ENCODE measurements around the gene CCKAR.
A peak's percentile ranks its signal among the peaks of the same experiment; 100 is the strongest.

The CCKAR gene

GRCh38 chr4:26489101-26489985 lies 941 bp downstream of the CCKAR start:
- no peak for DNase-seq

- no peak for DNase-seq
Measured at GRCh38 chr4:26485684-26486083, 4.6 kb downstream of the CCKAR start.

- DNase-seq = no peak
Measured at GRCh38 chr4:26484516-26484915, 5.8 kb downstream of the CCKAR start.

- no peak for DNase-seq
Measured at GRCh38 chr4:26484032-26484515, 6.2 kb downstream of the CCKAR start.

- DNase-seq = no peak
Measured at GRCh38 chr4:26482508-26483462, 7.5 kb downstream of the CCKAR start.

GRCh38 chr4:26478330-26478729 lies 12.0 kb downstream of the CCKAR start:
- DNase-seq = no peak

- no peak for DNase-seq
Measured at GRCh38 chr4:26476545-26476944, 13.7 kb downstream of the CCKAR start.

GRCh38 chr4:26475716-26476115 lies 14.6 kb downstream of the CCKAR start:
- DNase-seq = no peak

GRCh38 chr4:26474551-26474950 lies 15.7 kb downstream of the CCKAR start:
- no peak for DNase-seq

GRCh38 chr4:26473893-26474292 lies 16.4 kb downstream of the CCKAR start:
- DNase-seq = no peak

- no peak for DNase-seq
Measured at GRCh38 chr4:26471890-26472289, 18.4 kb downstream of the CCKAR start.

- no peak for DNase-seq
Measured at GRCh38 chr4:26468977-26469376, 21.3 kb downstream of the CCKAR start.

- no peak for DNase-seq
Measured at GRCh38 chr4:26468283-26468949, 21.9 kb downstream of the CCKAR start.

- DNase-seq = no peak
Measured at GRCh38 chr4:26467724-26468123, 22.6 kb downstream of the CCKAR start.

GRCh38 chr4:26466578-26467270 lies 23.6 kb downstream of the CCKAR start:
- DNase-seq = no peak

- DNase-seq = no peak
Measured at GRCh38 chr4:26464420-26465095, 25.7 kb downstream of the CCKAR start.

GRCh38 chr4:26463386-26463785 lies 26.9 kb downstream of the CCKAR start:
- DNase-seq = no peak

- DNase-seq = no peak
Measured at GRCh38 chr4:26462874-26463273, 27.4 kb downstream of the CCKAR start.

- no peak for DNase-seq
Measured at GRCh38 chr4:26459756-26460530, 30.3 kb downstream of the CCKAR start.

GRCh38 chr4:26459054-26459755 lies 31.1 kb downstream of the CCKAR start:
- DNase-seq = peak in 1 of 2 donors; percentile 57
